Breast epithelium (tissue), 3 donors: ENCODE data around the gene GPR142.

Experiments
- POLR2A ChIP-seq: fragments of 450-650 bp; IDR thresholded peaks from one replicate; pipeline ENCODE4 v1.6.1; 2016; ENCODE audit warnings: antibody characterized with exemption, mild to moderate bottlenecking, moderate library complexity
- TF ChIP-seq, protein P1 (sequence below), 3 donors: fragments of 450-650 bp; IDR thresholded peaks; one replicate each; pipeline ENCODE4 v1.5.1; 2016 to 2017; ENCODE audit warnings: antibody characterized with exemption in 3 of 3, mild to moderate bottlenecking in 3 of 3, moderate library complexity in 3 of 3

DNA sequence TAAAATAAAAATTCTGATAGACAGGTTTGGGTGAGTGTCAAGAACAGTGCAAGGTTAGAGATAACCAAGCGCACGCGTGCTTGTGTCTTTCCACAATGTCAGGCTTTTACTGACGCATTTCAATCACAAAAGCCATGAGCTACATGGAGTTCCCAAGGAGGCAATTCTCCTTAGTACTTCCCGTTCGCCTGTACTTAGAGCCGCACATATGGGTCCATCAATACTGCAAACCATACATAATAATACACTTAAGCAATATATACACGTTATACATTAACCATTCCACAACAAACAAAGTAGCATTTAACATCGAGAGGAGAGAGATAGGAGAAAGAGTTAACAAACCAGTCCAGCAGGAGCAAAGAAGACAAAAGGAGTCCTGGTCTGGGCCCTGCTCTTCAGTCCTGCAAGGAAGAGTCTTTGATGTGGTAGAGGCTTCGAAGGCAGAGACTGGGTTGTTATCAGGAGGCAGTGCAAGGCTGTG lies 52.7 kb downstream of the GPR142 start:
- TF ChIP-seq, protein P1, sequence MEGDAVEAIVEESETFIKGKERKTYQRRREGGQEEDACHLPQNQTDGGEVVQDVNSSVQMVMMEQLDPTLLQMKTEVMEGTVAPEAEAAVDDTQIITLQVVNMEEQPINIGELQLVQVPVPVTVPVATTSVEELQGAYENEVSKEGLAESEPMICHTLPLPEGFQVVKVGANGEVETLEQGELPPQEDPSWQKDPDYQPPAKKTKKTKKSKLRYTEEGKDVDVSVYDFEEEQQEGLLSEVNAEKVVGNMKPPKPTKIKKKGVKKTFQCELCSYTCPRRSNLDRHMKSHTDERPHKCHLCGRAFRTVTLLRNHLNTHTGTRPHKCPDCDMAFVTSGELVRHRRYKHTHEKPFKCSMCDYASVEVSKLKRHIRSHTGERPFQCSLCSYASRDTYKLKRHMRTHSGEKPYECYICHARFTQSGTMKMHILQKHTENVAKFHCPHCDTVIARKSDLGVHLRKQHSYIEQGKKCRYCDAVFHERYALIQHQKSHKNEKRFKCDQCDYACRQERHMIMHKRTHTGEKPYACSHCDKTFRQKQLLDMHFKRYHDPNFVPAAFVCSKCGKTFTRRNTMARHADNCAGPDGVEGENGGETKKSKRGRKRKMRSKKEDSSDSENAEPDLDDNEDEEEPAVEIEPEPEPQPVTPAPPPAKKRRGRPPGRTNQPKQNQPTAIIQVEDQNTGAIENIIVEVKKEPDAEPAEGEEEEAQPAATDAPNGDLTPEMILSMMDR (IDR thresholded peaks at IDR 0.05): no peak
- TF ChIP-seq POLR2A: no peak
